ENCODE data around the gene PKD1.

Gene PKD1

DNA sequence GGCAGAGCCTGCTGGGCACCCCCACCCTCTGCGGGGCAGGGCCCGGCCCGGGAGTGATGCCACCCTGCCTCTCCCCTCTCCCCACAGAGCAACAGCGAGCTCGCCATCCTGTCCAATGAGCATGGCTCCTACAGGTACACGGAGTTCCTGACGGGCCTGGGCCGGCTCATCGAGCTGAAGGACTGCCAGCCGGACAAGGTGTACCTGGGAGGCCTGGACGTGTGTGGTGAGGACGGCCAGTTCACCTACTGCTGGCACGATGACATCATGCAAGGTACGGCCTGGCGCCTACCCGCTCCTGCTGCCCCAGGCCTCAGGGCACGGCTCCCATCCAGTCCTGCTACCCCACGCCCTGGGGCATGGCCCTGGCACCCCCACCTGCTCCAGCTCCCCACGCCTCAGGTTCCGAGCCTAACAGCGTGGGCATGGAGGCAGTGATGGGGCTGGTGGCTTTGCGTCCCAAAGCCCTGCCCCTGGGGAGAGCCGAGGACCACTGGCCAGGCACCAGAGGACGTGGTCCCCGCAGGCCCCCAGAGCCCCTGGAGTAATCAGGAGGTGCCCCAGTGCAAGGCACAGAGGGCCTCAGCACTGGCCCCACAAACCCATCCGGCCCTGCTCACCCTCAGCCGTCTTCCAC is 49.5 kb downstream of the PKD1 start:
- no peak for DNase-seq

- no peak for DNase-seq
These were observed 50.0 kb downstream of the PKD1 start for GRCh38 chr16:2085669-2086068.

- DNase-seq, result no peak
These were observed 50.6 kb downstream of the PKD1 start for GRCh38 chr16:2084895-2085625.

GRCh38 chr16:2083876-2084780 is 51.6 kb downstream of the PKD1 start:
- DNase-seq, result no peak

GRCh38 chr16:2083409-2083808 is 52.3 kb downstream of the PKD1 start:
- DNase-seq, result no peak

- DNase-seq, result no peak
These were observed 52.7 kb downstream of the PKD1 start for GRCh38 chr16:2082983-2083364.

DNA sequence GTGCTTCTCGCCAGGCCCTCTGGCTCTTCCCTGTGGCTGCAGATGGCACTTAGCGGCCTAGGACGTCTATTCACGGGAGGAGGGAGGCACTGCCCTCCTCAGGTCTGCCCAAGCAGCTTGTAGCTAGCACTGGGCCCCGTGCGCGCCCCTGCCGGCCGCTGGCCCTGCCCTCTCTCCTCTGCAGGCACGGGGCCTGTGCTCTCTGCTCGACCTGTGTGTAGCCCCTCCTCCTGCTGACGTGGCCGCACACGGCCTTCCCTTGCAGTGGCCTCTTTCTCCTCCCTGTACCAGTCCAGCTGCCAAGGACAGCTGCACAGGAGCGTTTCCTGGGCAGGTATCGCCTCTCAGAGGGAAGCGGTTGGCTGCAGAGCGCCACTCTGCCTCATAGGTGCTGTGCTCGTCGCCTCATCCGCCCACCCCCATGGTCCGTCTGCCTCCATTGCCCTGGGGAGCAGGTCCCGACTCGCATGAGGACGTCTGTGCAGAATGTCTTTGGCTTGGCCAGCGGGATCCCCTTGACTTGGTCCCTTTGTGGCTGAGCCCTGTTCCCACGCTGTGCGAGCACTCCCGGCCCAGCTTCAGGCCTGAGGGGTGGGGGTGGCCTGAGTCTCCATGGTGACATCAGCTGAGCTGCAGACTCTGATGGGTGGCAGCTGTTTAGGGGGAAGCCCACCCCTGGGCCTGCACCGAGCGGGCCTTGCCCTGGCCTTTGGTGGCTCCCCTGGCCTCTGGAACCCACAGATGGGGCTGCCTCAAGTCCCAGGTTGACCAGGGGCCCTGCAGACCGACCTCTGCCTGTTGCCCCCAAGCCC is 53.3 kb downstream of the PKD1 start:
- no peak for DNase-seq

DNA sequence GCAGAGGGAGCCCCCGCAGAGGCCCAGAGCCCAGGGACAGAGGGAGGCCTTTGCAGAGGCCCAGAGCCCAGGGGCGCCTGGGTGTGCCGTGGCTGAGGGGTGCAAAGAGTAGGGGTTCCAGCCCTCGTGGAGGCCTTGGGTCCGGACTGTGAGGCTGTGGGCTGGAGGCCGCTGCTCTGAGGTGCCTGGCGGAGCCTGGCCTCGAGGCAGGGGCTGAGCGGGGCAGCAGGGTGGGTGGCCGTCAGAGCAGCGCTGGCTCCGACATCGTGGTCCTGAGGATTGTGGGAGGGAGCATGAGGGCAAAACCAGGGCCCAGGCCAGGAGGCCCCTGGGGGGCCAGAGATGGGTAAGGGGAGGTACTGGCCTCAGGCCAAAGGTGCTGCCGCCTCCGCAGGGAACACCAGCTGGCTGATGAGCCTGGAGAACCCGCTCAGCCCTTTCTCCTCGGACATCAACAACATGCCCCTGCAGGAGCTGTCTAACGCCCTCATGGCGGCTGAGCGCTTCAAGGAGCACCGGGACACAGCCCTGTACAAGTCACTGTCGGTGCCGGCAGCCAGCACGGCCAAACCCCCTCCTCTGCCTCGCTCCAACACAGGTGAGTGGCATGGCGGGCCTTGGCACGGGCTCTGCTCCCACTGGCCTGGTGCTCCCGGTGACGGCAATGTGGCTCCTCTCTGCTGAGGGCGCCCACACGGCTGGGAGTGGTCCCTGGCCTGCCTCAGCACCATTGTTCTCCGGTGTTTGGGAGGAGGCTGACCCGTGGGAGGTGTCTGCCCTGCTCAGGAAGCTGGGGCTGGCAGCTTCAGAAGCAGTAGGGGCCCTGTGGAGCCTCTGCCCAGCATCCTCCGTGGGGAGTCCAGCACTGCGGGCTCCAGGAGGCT is 54.3 kb downstream of the PKD1 start:
- DNase-seq, result no peak

GRCh38 chr16:2079991-2080390 is 55.7 kb downstream of the PKD1 start:
- no peak for DNase-seq

DNA sequence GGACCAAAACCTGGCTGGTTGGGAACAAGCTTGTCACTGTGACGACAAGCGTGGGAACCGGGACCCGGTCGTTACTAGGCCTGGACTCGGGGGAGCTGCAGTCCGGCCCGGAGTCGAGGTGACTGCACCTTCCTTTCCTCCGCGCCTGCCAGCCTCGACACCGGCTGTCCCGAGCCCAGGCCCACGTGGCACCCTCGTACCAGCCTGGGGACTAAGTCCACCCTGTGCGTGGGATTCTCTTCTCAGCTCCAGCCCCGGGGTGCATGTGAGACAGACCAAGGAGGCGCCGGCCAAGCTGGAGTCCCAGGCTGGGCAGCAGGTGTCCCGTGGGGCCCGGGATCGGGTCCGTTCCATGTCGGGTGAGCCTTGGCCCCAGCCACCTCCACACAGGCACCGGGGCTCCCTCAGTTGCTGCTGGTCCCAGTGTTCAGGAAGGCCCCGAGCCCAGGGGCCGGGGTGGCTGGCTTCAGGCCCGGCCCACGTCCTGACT is 56.3 kb downstream of the PKD1 start:
- DNase-seq, result no peak

- DNase-seq, result no peak
These were observed 57.0 kb downstream of the PKD1 start for GRCh38 chr16:2078691-2079090.

- DNase-seq, result no peak
These were observed 57.6 kb downstream of the PKD1 start for GRCh38 chr16:2078096-2078495.

DNA sequence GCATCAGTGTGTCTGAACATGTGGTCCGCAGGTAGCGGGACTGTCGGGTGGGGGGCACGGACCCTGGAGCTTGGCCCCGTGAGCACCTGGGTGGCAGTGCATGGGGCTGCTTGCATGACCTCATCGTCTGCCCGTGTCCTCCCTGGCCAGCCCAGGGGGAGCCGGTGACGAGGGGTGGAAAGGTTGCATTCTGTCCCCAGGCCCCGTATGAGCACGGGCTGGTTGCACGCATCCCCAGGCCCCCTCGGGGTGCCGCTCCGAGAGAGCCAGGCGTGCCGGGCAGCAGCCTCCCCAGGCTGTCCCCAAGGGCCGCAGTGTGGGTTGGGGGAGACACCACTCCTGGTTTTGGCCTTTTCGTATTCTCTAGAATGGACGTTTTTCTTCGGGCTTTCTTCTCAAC is 58.0 kb downstream of the PKD1 start:
- DNase-seq, result no peak

GRCh38 chr16:2077016-2077415 is 58.7 kb downstream of the PKD1 start:
- DNase-seq, result no peak

GRCh38 chr16:2076072-2076865 is 59.4 kb downstream of the PKD1 start:
- DNase-seq, result no peak

DNA sequence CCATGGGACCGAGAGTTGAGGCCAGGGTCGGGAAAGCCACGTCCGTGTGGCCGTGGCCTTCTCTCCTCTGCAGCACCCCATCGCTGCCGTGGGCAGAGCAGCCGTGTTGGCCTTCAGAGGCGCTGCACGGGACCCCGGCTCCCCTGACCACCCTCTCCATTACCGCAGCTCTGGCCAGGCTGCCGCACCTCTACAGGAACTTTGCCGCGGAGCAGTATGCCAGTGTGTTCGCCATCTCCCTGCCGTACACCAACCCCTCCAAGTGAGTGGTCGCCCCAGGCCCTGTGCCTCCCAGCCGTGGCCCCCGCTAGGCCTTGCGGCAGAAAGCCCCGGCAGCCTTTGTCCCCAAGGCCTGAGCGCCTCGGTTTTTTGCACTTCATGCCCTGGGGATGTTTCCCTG is 60.1 kb downstream of the PKD1 start:
- DNase-seq, result no peak

GRCh38 chr16:2074071-2074470 is 61.6 kb downstream of the PKD1 start:
- DNase-seq, result no peak

DNA sequence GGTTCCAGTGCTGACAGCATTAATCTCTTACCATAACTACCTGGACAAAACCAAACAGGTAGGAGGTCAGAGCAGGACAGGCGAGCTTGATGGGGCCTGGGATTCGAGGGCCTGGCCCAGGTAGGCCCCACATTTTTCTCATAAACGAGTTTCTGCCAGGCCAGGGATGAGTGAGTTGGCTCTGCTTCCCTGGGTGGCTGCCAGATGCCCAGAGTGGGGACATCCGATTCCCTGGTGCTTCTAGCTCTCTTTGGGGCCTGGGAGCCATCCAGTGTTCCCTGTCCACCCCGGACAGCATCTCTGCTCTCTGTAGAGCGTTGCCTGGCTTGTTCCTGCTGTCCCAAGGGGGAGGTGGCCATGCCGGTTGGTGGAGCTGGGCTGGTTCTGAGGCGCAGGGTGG is 62.8 kb downstream of the PKD1 start:
- no peak for DNase-seq

GRCh38 chr16:2071454-2072202 is 64.1 kb downstream of the PKD1 start:
- no peak for DNase-seq

Measured in activated gamma-delta T cell (primary cell).